ENCODE results near the gene UNC5A.

UNC5A gene

DNA sequence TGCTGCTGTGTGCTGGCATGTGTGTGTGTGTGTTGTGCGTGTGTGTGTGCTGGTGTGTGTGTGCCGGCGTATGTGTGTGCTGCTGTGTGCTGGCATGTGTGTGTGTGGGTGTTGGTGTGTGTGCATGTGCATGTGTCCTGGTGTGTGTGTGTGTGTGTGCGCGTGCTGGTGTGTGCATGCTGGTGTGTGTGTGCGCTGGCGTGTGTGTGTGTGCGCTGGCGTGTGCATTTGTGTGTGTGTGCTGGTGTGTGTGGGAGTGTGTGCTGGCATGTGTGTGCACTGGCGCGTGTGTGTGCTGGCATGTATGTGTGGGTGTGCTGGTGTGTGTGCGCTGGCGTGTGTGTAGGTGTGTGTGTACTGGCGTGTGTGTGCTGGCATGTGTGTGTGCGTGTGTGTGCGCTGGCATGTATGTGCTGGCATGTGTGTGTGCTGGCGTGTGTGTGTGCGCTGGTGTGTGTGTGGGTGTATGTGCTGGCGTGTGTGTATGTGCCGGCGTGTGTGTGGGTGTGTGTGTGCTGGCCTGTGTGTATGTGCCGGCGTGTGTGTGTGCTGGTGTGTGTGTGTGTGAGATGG lies 20.1 kb downstream of the UNC5A start:
- H3K9me3 Mint-ChIP-seq = no peaks in the 10 kb centered on the region
- no peak overlapping the region for H3K4me3 Mint-ChIP-seq
- H3K27me3 Mint-ChIP-seq (ENCODE audit: low read depth) = peaks cover 63% of the 10 kb centered on the region
- TF ChIP-seq, protein P1, sequence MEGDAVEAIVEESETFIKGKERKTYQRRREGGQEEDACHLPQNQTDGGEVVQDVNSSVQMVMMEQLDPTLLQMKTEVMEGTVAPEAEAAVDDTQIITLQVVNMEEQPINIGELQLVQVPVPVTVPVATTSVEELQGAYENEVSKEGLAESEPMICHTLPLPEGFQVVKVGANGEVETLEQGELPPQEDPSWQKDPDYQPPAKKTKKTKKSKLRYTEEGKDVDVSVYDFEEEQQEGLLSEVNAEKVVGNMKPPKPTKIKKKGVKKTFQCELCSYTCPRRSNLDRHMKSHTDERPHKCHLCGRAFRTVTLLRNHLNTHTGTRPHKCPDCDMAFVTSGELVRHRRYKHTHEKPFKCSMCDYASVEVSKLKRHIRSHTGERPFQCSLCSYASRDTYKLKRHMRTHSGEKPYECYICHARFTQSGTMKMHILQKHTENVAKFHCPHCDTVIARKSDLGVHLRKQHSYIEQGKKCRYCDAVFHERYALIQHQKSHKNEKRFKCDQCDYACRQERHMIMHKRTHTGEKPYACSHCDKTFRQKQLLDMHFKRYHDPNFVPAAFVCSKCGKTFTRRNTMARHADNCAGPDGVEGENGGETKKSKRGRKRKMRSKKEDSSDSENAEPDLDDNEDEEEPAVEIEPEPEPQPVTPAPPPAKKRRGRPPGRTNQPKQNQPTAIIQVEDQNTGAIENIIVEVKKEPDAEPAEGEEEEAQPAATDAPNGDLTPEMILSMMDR (IDR thresholded peaks at IDR 0.05; ENCODE audit: unreplicated experiment in 3 of 3) = no peak
- H3K36me3 Mint-ChIP-seq (ENCODE audit: low read depth) = no peaks in the 10 kb centered on the region
- no peak overlapping the region for H3K27ac Mint-ChIP-seq
- H3K4me1 Mint-ChIP-seq = no peaks in the 10 kb centered on the region

GRCh38 chr5:176830995-176831423 lies 20.6 kb downstream of the UNC5A start:
- TF ChIP-seq, protein P1 (IDR thresholded peaks at IDR 0.05; ENCODE audit: unreplicated experiment in 3 of 3) = no peak
- Mint-ChIP-seq H3K36me3 (ENCODE audit: low read depth) (no peaks in the 10 kb centered on the region), H3K4me3 (no peak overlapping the region), H3K9me3 (no peaks in the 10 kb centered on the region), H3K27ac (no peak overlapping the region), H3K4me1 (no peaks in the 10 kb centered on the region), H3K27me3 (ENCODE audit: low read depth) (peaks cover 63% of the 10 kb centered on the region)

- TF ChIP-seq, protein P1 (IDR thresholded peaks at IDR 0.05; ENCODE audit: unreplicated experiment in 3 of 3) = no peak
These were observed 21.1 kb downstream of the UNC5A start for GRCh38 chr5:176831425-176831824.

GRCh38 chr5:176832162-176832561 lies 21.8 kb downstream of the UNC5A start:
- H3K27ac Mint-ChIP-seq = no peak overlapping the region
- H3K4me3 Mint-ChIP-seq = no peak overlapping the region
- TF ChIP-seq, protein P1 (IDR thresholded peaks at IDR 0.05; ENCODE audit: unreplicated experiment in 3 of 3) = no peak
- H3K27me3 Mint-ChIP-seq (ENCODE audit: low read depth) = peaks cover 60% of the 10 kb centered on the region
- H3K36me3 Mint-ChIP-seq (ENCODE audit: low read depth) = no peaks in the 10 kb centered on the region
- no peaks in the 10 kb centered on the region for H3K4me1 Mint-ChIP-seq
- H3K9me3 Mint-ChIP-seq = no peaks in the 10 kb centered on the region

More at GRCh38 chr5:176831425-176831824, 21.1 kb downstream of the UNC5A start:
- H3K27me3 Mint-ChIP-seq (ENCODE audit: low read depth) = peaks cover 63% of the 10 kb centered on the region
- H3K4me1 Mint-ChIP-seq = no peaks in the 10 kb centered on the region
- no peaks in the 10 kb centered on the region for H3K36me3 Mint-ChIP-seq (ENCODE audit: low read depth)
- H3K4me3 Mint-ChIP-seq = no peak overlapping the region
- no peak overlapping the region for H3K27ac Mint-ChIP-seq
- H3K9me3 Mint-ChIP-seq = no peaks in the 10 kb centered on the region

DNA sequence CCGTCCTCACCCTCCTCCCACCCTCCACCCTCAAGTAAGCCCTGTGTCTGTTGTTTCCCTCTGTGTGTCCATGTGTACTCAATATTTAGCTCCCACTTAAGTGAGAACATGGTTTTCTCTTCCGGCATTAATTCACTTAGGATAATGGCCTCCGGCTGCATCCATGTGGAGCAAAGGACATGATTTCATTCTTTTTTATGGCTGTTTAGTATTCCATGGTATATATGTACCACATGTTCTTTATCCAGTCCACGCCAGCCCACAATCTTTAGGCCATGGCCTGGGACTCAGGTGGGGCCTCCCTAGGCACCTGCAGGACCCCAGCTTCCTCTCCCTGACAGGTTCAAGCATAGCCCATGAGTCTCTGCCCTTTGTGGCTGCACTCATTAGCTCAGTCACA lies 22.9 kb downstream of the UNC5A start:
- Mint-ChIP-seq H3K36me3 (ENCODE audit: low read depth) (no peaks in the 10 kb centered on the region), H3K9me3 (no peaks in the 10 kb centered on the region), H3K27ac (no peak overlapping the region), H3K4me1 (no peaks in the 10 kb centered on the region), H3K4me3 (no peak overlapping the region), H3K27me3 (ENCODE audit: low read depth) (peaks cover 70% of the 10 kb centered on the region)
- TF ChIP-seq, protein P1 (IDR thresholded peaks at IDR 0.05; ENCODE audit: unreplicated experiment in 3 of 3) = no peak

- TF ChIP-seq, protein P1 (IDR thresholded peaks at IDR 0.05; ENCODE audit: unreplicated experiment in 3 of 3) = no peak
- no peaks in the 10 kb centered on the region for H3K9me3 Mint-ChIP-seq
These were observed 25.6 kb downstream of the UNC5A start for GRCh38 chr5:176835918-176836317.

More at GRCh38 chr5:176835918-176836317, 25.6 kb downstream of the UNC5A start:
- Mint-ChIP-seq H3K27ac (no peak overlapping the region), H3K4me1 (no peaks in the 10 kb centered on the region), H3K4me3 (no peak overlapping the region), H3K27me3 (ENCODE audit: low read depth) (peaks cover 84% of the 10 kb centered on the region), H3K36me3 (ENCODE audit: low read depth) (no peaks in the 10 kb centered on the region)

Data from nephron (organoid).